Kidney epithelial cell (primary cell): ENCODE data around the gene ATRAID. TPM values are rescaled to one million over a fixed set of nuclear protein-coding genes. Genes with fewer than 3 reads are reported as not detected.

ENCODE experiments used
- DNase-seq: peaks from one replicate; pipeline ENCODE4 v3.0.0-alpha.2; 2010; ENCODE audit warnings: low read depth
- H3K27me3 ChIP-seq: 2 replicates; pipeline ENCODE4 v1.6.0; 2011; ENCODE audit warnings: low read length; ENCODE audit not compliant: control insufficient read depth, insufficient read depth
- H3K36me3 ChIP-seq: 2 replicates; pipeline ENCODE4 v1.5.1; 2011; ENCODE audit warnings: low read length; ENCODE audit not compliant: control insufficient read depth, insufficient read depth
- H3K4me3 ChIP-seq: 2 replicates; pipeline ENCODE4 v1.5.1; 2011; ENCODE audit warnings: low read depth, mild to moderate bottlenecking, control low read depth, low read length
- CTCF ChIP-seq: IDR thresholded peaks from 2 replicates; pipeline ENCODE4 v1.5.1; 2011; ENCODE audit warnings: mild to moderate bottlenecking, moderate library complexity, low read length, control low read depth, inconsistent platforms; ENCODE audit not compliant: insufficient read depth, poor library complexity, severe bottlenecking
- total RNA-seq: library from RNA; depleted of rRNA; stranded (reverse); fragments of >200 nt; gene quantifications from 2 replicates; pipeline ENCODE4 v1.2.3, GENCODE V29; 2015

Gene ATRAID
- total RNA-seq, 1 donor from 2014 or later, result 146 TPM

- Histone ChIP-seq H3K4me3 (no peak overlapping the region), H3K27me3 (peaks cover 24% of the 10 kb centered on the region), H3K36me3 (peaks cover 2% of the 10 kb centered on the region)
- TF ChIP-seq CTCF, result no peak
- DNase-seq, result no peak
Measured at GRCh38 chr2:27247893-27248292, 36.1 kb downstream of the ATRAID start.

GRCh38 chr2:27249159-27249890 is 37.5 kb downstream of the ATRAID start:
- TF ChIP-seq CTCF, result no peak
- Histone ChIP-seq H3K27me3 (peaks cover 27% of the 10 kb centered on the region), H3K36me3 (no peaks in the 10 kb centered on the region), H3K4me3 (no peak overlapping the region)
- DNase-seq, result no peak

- DNase-seq, result no peak
- peaks cover 33% of the 10 kb centered on the region for H3K27me3 ChIP-seq
- peak; percentile 85 for TF ChIP-seq CTCF
- H3K4me3 ChIP-seq, result no peak overlapping the region
- H3K36me3 ChIP-seq, result no peaks in the 10 kb centered on the region
Measured at GRCh38 chr2:27249891-27250651, 38.2 kb downstream of the ATRAID start.

GRCh38 chr2:27250652-27251379 is 39.0 kb downstream of the ATRAID start:
- Histone ChIP-seq H3K4me3 (no peak overlapping the region), H3K36me3 (no peaks in the 10 kb centered on the region), H3K27me3 (peaks cover 37% of the 10 kb centered on the region)
- no peak for TF ChIP-seq CTCF
- no peak for DNase-seq

GRCh38 chr2:27251766-27252165 is 39.9 kb downstream of the ATRAID start:
- TF ChIP-seq CTCF, result no peak
- Histone ChIP-seq H3K27me3 (peaks cover 42% of the 10 kb centered on the region), H3K4me3 (no peak overlapping the region), H3K36me3 (no peaks in the 10 kb centered on the region)
- DNase-seq, result no peak
